ENCODE measurements around the gene IRF6. TPM values are rescaled to one million over a fixed set of nuclear protein-coding genes. Genes with fewer than 3 reads are reported as not detected.

Gene IRF6
- 10 to 100 TPM in 1 of 2 donors, 1 to 10 TPM in 1; 8.7 to 19.2 TPM for total RNA-seq
- 8.2 TPM for polyA plus RNA-seq (ENCODE audit: insufficient read depth, low read depth, low replicate concordance)
- long read RNA-seq, donor 1, full-length matches to known transcripts = 3 of 3 reads
- long read RNA-seq, donor 1, partial matches to known transcripts = 0 of 3 reads
- long read RNA-seq, donor 1, other reads (novel, unspliced or antisense) = 0 of 3 reads
- long read RNA-seq, donor 2 = 0 reads

GRCh38 chr1:209805875-209806760, at the start of gene IRF6:
IRF6 (minus strand) TSS chr1:209806142; CDS start chr1:209801413, 4,729 bp downstream.
- no peaks in the 10 kb centered on the region for H3K36me3 ChIP-seq (ENCODE audit: low read depth, missing control alignments)
- DNase-seq = peak; percentile 95
- peaks cover 17% of the 10 kb centered on the region for H3K4me1 ChIP-seq
- H3K9me3 ChIP-seq = no peaks in the 10 kb centered on the region
- TF ChIP-seq POLR2A (IDR thresholded peaks at IDR 0.05) (no peak), CTCF (IDR thresholded peaks at IDR 0.05) (no peak)
- WGBS, 2 donors = 6 to 8% methylated on average over 30 to 33 of the region's 46 CpGs
- H3K4me3 ChIP-seq = peak within 1 kb of the TSS; percentile 36 to 62
- H3K27me3 ChIP-seq = no peaks in the 10 kb centered on the region
- intact Hi-C loops (cut with DNase I; ENCODE audit: low total_unique reads) = no loop called here
- H3K27ac ChIP-seq = peak within 1 kb of the TSS in 1 of 2 donors; percentile 79

- Histone ChIP-seq H3K4me3 (no peak overlapping the region), H3K4me1 (no peaks in the 10 kb centered on the region), H3K36me3 (ENCODE audit: low read depth, missing control alignments) (no peaks in the 10 kb centered on the region), H3K27ac (no peak overlapping the region), H3K27me3 (no peaks in the 10 kb centered on the region), H3K9me3 (no peaks in the 10 kb centered on the region)
- intact Hi-C loops (cut with DNase I; ENCODE audit: low total_unique reads) = no loop called here
- no peak for TF ChIP-seq CTCF (IDR thresholded peaks at IDR 0.05)
- DNase-seq = no peak
- WGBS, 2 donors = 55 to 66% methylated on average over 3 to 5 of the region's 5 CpGs
Observed at GRCh38 chr1:209855623-209856022, 49.7 kb upstream of the IRF6 start.

GRCh38 chr1:209855006-209855405, 49.1 kb upstream of the IRF6 start:
- Histone ChIP-seq H3K27me3 (no peaks in the 10 kb centered on the region), H3K36me3 (ENCODE audit: low read depth, missing control alignments) (no peaks in the 10 kb centered on the region), H3K27ac (no peak overlapping the region), H3K9me3 (no peaks in the 10 kb centered on the region), H3K4me3 (no peak overlapping the region), H3K4me1 (no peaks in the 10 kb centered on the region)
- TF ChIP-seq POLR2A (IDR thresholded peaks at IDR 0.05) (no peak), CTCF (IDR thresholded peaks at IDR 0.05) (no peak)
- intact Hi-C loops (cut with DNase I; ENCODE audit: low total_unique reads) = no loop called here
- WGBS, 2 donors = 84 to 86% methylated on average over 8 of the region's 8 CpGs
- DNase-seq = no peak

- TF ChIP-seq CTCF (IDR thresholded peaks at IDR 0.05) (no peak), POLR2A (IDR thresholded peaks at IDR 0.05) (no peak)
- DNase-seq = no peak
- Histone ChIP-seq H3K9me3 (no peaks in the 10 kb centered on the region), H3K4me3 (no peak overlapping the region), H3K4me1 (no peaks in the 10 kb centered on the region), H3K27ac (no peak overlapping the region), H3K27me3 (no peaks in the 10 kb centered on the region), H3K36me3 (ENCODE audit: low read depth, missing control alignments) (no peaks in the 10 kb centered on the region)
- intact Hi-C loops (cut with DNase I; ENCODE audit: low total_unique reads) = no loop called here
- WGBS, 2 donors = 57 to 63% methylated on average over 3 of the region's 3 CpGs
Observed at GRCh38 chr1:209854196-209854595, 48.3 kb upstream of the IRF6 start.
